GM23338 (cell line): Measurements from ENCODE around the gene ROCK1. TPM values are rescaled to one million over a fixed set of nuclear protein-coding genes. Genes with fewer than 3 reads are reported as not detected.

Source experiments
- ATAC-seq: fragments of 200-7000 bp; cut with Tn5 transposase; 3 replicates; pipeline ENCODE4 v1.9.1; 2020
- DNase-seq: peaks from one replicate; pipeline ENCODE4 v3.0.0-alpha.2; 2015; ENCODE audit warnings: low spot score
- H2AFZ ChIP-seq: fragments of 200-600 bp; sonication (generic); 2 replicates; pipeline ENCODE4 v1.8.0; 2016; ENCODE audit warnings: antibody characterized with exemption, mild to moderate bottlenecking, moderate library complexity
- H3F3A ChIP-seq: fragments of 200-600 bp; sonication (generic); replicated peaks from 2 replicates; pipeline ENCODE4 v1.8.0; 2017; ENCODE audit warnings: antibody characterized with exemption, mixed run types, low read depth
- H3K27ac ChIP-seq: fragments of 200-600 bp; sonication (generic); 2 replicates; pipeline ENCODE4 v1.6.1; 2016; ENCODE audit warnings: low read depth
- H3K27me3 ChIP-seq: fragments of 200-600 bp; sonication (generic); 2 replicates; pipeline ENCODE4 v1.8.0; 2016; ENCODE audit warnings: mild to moderate bottlenecking, mixed run types, moderate library complexity; ENCODE audit not compliant: insufficient read depth
- H3K36me3 ChIP-seq: fragments of 200-600 bp; sonication (generic); 2 replicates; pipeline ENCODE4 v1.8.0; 2016; ENCODE audit warnings: mild to moderate bottlenecking; ENCODE audit not compliant: insufficient read depth
- H3K4me1 ChIP-seq: fragments of 200-600 bp; sonication (generic); 2 replicates; pipeline ENCODE4 v1.8.0; 2016; ENCODE audit warnings: mild to moderate bottlenecking, moderate library complexity; ENCODE audit not compliant: insufficient read depth
- H3K4me2 ChIP-seq: fragments of 200-600 bp; sonication (generic); 2 replicates; pipeline ENCODE4 v1.7.1; 2017; ENCODE audit warnings: mixed run types
- H3K4me3 ChIP-seq: fragments of 200-600 bp; sonication (generic); 2 replicates; pipeline ENCODE4 v1.6.1; 2016; ENCODE audit warnings: mixed run types
- H3K79me2 ChIP-seq: fragments of 200-600 bp; sonication (generic); replicated peaks from 2 replicates; pipeline ENCODE4 v1.8.0; 2017; ENCODE audit warnings: mild to moderate bottlenecking; ENCODE audit not compliant: insufficient read depth
- H3K9me2 ChIP-seq: fragments of 200-600 bp; sonication (generic); 2 replicates; pipeline ENCODE4 v1.8.0; 2017; ENCODE audit not compliant: insufficient read depth
- H4K20me1 ChIP-seq: fragments of 200-600 bp; sonication (generic); replicated peaks from 2 replicates; pipeline ENCODE4 v1.8.0; 2017; ENCODE audit warnings: mild to moderate bottlenecking; ENCODE audit not compliant: insufficient read depth
- H3K27ac Mint-ChIP-seq: 2 replicates; pipeline ENCODE4 v1.8.0; 2020; ENCODE audit warnings: inconsistent platforms, mild to moderate bottlenecking, moderate library complexity, mixed read lengths
- H3K27me3 Mint-ChIP-seq: 3 replicates; pipeline ENCODE4 v1.8.0; 2022; ENCODE audit warnings: low read depth, mild to moderate bottlenecking, moderate library complexity, mixed read lengths, inconsistent platforms; ENCODE audit not compliant: insufficient read depth, poor library complexity
- H3K36me3 Mint-ChIP-seq: 3 replicates; pipeline ENCODE4 v1.8.0; 2021; ENCODE audit warnings: low read depth, mild to moderate bottlenecking, inconsistent platforms, moderate library complexity, mixed read lengths
- H3K4me1 Mint-ChIP-seq: 3 replicates; pipeline ENCODE4 v1.8.0; 2020; ENCODE audit warnings: mild to moderate bottlenecking, inconsistent platforms, mixed read lengths
- H3K4me3 Mint-ChIP-seq: 3 replicates; pipeline ENCODE4 v1.8.0; 2021; ENCODE audit warnings: moderate library complexity, mild to moderate bottlenecking, inconsistent platforms, mixed read lengths
- H3K9me3 Mint-ChIP-seq: 3 replicates; pipeline ENCODE4 v1.8.0; 2020; ENCODE audit warnings: moderate library complexity, mild to moderate bottlenecking, inconsistent platforms, mixed read lengths
- CREB1 ChIP-seq: fragments of 250-450 bp; sonication (Bioruptor Pico); IDR thresholded peaks from 2 replicates; pipeline ENCODE4 v1.5.0; 2020; ENCODE audit warnings: low read depth, mild to moderate bottlenecking, moderate library complexity
- EZH2 ChIP-seq: fragments of 200-600 bp; sonication (generic); IDR thresholded peaks from one replicate; pipeline ENCODE4 v1.8.0; 2017; ENCODE audit warnings: antibody characterized with exemption, mild to moderate bottlenecking, low read depth; ENCODE audit not compliant: unreplicated experiment
- EZH2phosphoT487 ChIP-seq: fragments of 200-600 bp; sonication (generic); IDR thresholded peaks from one replicate; pipeline ENCODE4 v1.8.1; 2018; ENCODE audit warnings: antibody characterized with exemption; ENCODE audit not compliant: unreplicated experiment
- JUNB ChIP-seq: IDR thresholded peaks from one replicate; pipeline ENCODE4 v1.6.1; 2016; ENCODE audit warnings: antibody characterized with exemption; ENCODE audit not compliant: unreplicated experiment
- NANOG ChIP-seq: IDR thresholded peaks from 2 replicates; pipeline ENCODE4 v1.6.1; 2016; ENCODE audit warnings: antibody characterized with exemption, borderline replicate concordance
- POLR2AphosphoS5 ChIP-seq: IDR thresholded peaks from 2 replicates; pipeline ENCODE4 v1.6.1; 2016; ENCODE audit warnings: antibody characterized with exemption, low read depth
- STAT1 ChIP-seq: IDR thresholded peaks from one replicate; pipeline ENCODE4 v1.6.1; 2016; ENCODE audit warnings: antibody characterized with exemption; ENCODE audit not compliant: unreplicated experiment
- ZNF114 ChIP-seq: fragments of 250-450 bp; sonication (Bioruptor Pico); IDR thresholded peaks from 2 replicates; pipeline ENCODE4 v1.5.0; 2020; ENCODE audit warnings: mild to moderate bottlenecking, moderate library complexity
- ZNF331 ChIP-seq: fragments of 250-450 bp; sonication (Bioruptor Pico); IDR thresholded peaks from 2 replicates; pipeline ENCODE4 v1.5.0; 2020; ENCODE audit warnings: low read depth, mild to moderate bottlenecking, moderate library complexity
- polyA plus RNA-seq: library from polyadenylated mRNA; unstranded; fragments of >200 nt; fragmentation: Nextera tagmentation; extraction: Ambion mirVana; gene quantifications from 2 replicates; pipeline ENCODE4 v1.2.1, GENCODE V29; 2016
- total RNA-seq: library from RNA; depleted of rRNA; stranded (reverse); fragments of >200 nt; shearing (Covaris generic); gene quantifications from 2 replicates; pipeline ENCODE4 v1.2.3, GENCODE V29; 2014
- TF ChIP-seq, protein P1 (sequence below): fragments of 250-450 bp; sonication (Bioruptor Pico); IDR thresholded peaks from 2 replicates; pipeline ENCODE4 v1.5.0; 2020; ENCODE audit warnings: mild to moderate bottlenecking, moderate library complexity
- TF ChIP-seq, protein P2 (sequence below): IDR thresholded peaks from 2 replicates; pipeline ENCODE4 v1.6.1; 2016; ENCODE audit warnings: antibody characterized with exemption
- TF ChIP-seq, protein P3 (sequence below): IDR thresholded peaks from one replicate; pipeline ENCODE4 v1.6.1; 2018; ENCODE audit warnings: antibody characterized with exemption; ENCODE audit not compliant: unreplicated experiment
- TF ChIP-seq, protein P4 (sequence below), 2 experiments: fragments of 200-600 bp in 1 of 2; sonication (generic) in 1 of 2; conservative IDR thresholded peaks; 2 replicates each; pipeline versions ENCODE4 v1.5.1 to v1.6.1; 2016 to 2017; ENCODE audit warnings: antibody characterized with exemption in 2 of 2, low read depth in 2 of 2, mild to moderate bottlenecking in 2 of 2, moderate library complexity in 1 of 2

ROCK1 gene
- total and polyA plus RNA-seq, 2 experiments from 2014 or later: 37.2 to 42.8 TPM

DNA sequence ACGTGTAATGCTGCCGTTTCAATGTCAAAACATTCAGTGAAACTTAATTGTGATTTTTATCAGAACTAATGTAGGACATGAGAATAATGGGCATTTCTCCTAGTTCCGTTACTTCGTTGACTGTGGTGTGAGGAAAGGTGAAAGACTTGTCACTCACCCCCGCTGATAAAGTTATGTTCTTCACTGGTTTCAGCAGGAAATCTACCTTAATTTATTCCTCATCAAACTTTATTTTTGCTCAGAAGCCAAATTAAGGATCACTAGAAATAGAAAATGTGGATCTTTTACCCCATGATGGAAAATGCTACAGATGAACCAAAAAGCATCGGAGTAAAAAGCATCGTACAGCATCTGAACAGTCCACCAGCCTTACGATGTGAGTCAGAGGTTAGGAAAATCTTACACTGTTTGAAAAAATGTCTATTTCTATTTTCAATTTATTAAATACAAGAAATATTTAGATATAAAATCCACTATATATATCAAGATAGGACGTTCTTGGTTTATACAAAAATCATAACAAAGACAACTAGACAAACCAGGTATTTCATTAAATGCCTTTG lies 1.0 kb upstream of the ROCK1 start:
- Histone ChIP-seq H3K27me3 (peaks cover 11% of the 10 kb centered on the region), H3K4me1 (peaks cover 40% of the 10 kb centered on the region), H3F3A (no peaks in the 10 kb centered on the region), H3K36me3 (no peaks in the 10 kb centered on the region), H3K9me2 (no peaks in the 10 kb centered on the region), H3K27ac (no peak overlapping the region), H2AFZ (peak overlapping the region; percentile 96), H3K4me3 (peak overlapping the region; percentile 65), H4K20me1 (peaks cover 25% of the 10 kb centered on the region), H3K4me2 (peak overlapping the region; percentile 83), H3K79me2 (peaks cover 32% of the 10 kb centered on the region)
- TF ChIP-seq, protein P1, sequence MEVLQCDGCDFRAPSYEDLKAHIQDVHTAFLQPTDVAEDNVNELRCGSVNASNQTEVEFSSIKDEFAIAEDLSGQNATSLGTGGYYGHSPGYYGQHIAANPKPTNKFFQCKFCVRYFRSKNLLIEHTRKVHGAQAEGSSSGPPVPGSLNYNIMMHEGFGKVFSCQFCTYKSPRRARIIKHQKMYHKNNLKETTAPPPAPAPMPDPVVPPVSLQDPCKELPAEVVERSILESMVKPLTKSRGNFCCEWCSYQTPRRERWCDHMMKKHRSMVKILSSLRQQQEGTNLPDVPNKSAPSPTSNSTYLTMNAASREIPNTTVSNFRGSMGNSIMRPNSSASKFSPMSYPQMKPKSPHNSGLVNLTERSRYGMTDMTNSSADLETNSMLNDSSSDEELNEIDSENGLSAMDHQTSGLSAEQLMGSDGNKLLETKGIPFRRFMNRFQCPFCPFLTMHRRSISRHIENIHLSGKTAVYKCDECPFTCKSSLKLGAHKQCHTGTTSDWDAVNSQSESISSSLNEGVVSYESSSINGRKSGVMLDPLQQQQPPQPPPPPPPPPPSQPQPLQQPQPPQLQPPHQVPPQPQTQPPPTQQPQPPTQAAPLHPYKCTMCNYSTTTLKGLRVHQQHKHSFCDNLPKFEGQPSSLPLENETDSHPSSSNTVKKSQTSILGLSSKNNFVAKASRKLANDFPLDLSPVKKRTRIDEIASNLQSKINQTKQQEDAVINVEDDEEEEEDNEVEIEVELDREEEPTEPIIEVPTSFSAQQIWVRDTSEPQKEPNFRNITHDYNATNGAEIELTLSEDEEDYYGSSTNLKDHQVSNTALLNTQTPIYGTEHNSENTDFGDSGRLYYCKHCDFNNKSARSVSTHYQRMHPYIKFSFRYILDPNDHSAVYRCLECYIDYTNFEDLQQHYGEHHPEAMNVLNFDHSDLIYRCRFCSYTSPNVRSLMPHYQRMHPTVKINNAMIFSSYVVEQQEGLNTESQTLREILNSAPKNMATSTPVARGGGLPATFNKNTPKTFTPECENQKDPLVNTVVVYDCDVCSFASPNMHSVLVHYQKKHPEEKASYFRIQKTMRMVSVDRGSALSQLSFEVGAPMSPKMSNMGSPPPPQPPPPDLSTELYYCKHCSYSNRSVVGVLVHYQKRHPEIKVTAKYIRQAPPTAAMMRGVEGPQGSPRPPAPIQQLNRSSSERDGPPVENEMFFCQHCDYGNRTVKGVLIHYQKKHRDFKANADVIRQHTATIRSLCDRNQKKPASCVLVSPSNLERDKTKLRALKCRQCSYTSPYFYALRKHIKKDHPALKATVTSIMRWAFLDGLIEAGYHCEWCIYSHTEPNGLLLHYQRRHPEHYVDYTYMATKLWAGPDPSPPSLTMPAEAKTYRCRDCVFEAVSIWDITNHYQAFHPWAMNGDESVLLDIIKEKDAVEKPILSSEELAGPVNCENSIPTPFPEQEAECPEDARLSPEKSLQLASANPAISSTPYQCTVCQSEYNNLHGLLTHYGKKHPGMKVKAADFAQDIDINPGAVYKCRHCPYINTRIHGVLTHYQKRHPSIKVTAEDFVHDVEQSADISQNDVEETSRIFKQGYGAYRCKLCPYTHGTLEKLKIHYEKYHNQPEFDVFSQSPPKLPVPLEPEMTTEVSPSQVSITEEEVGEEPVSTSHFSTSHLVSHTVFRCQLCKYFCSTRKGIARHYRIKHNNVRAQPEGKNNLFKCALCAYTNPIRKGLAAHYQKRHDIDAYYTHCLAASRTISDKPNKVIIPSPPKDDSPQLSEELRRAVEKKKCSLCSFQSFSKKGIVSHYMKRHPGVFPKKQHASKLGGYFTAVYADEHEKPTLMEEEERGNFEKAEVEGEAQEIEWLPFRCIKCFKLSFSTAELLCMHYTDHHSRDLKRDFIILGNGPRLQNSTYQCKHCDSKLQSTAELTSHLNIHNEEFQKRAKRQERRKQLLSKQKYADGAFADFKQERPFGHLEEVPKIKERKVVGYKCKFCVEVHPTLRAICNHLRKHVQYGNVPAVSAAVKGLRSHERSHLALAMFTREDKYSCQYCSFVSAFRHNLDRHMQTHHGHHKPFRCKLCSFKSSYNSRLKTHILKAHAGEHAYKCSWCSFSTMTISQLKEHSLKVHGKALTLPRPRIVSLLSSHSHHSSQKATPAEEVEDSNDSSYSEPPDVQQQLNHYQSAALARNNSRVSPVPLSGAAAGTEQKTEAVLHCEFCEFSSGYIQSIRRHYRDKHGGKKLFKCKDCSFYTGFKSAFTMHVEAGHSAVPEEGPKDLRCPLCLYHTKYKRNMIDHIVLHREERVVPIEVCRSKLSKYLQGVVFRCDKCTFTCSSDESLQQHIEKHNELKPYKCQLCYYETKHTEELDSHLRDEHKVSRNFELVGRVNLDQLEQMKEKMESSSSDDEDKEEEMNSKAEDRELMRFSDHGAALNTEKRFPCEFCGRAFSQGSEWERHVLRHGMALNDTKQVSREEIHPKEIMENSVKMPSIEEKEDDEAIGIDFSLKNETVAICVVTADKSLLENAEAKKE: no peak
- no peak for TF ChIP-seq NANOG
- TF ChIP-seq POLR2AphosphoS5: no peak
- TF ChIP-seq ZNF331 (CRISPR knock-in tag): no peak
- no peak for TF ChIP-seq ZNF114 (CRISPR knock-in tag)
- no peak for TF ChIP-seq JUNB
- TF ChIP-seq, protein P2, sequence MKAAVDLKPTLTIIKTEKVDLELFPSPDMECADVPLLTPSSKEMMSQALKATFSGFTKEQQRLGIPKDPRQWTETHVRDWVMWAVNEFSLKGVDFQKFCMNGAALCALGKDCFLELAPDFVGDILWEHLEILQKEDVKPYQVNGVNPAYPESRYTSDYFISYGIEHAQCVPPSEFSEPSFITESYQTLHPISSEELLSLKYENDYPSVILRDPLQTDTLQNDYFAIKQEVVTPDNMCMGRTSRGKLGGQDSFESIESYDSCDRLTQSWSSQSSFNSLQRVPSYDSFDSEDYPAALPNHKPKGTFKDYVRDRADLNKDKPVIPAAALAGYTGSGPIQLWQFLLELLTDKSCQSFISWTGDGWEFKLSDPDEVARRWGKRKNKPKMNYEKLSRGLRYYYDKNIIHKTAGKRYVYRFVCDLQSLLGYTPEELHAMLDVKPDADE: no peak
- no peak for TF ChIP-seq EZH2
- TF ChIP-seq STAT1: no peak
- TF ChIP-seq CREB1: no peak
- no peak for TF ChIP-seq EZH2phosphoT487
- TF ChIP-seq, protein P3, sequence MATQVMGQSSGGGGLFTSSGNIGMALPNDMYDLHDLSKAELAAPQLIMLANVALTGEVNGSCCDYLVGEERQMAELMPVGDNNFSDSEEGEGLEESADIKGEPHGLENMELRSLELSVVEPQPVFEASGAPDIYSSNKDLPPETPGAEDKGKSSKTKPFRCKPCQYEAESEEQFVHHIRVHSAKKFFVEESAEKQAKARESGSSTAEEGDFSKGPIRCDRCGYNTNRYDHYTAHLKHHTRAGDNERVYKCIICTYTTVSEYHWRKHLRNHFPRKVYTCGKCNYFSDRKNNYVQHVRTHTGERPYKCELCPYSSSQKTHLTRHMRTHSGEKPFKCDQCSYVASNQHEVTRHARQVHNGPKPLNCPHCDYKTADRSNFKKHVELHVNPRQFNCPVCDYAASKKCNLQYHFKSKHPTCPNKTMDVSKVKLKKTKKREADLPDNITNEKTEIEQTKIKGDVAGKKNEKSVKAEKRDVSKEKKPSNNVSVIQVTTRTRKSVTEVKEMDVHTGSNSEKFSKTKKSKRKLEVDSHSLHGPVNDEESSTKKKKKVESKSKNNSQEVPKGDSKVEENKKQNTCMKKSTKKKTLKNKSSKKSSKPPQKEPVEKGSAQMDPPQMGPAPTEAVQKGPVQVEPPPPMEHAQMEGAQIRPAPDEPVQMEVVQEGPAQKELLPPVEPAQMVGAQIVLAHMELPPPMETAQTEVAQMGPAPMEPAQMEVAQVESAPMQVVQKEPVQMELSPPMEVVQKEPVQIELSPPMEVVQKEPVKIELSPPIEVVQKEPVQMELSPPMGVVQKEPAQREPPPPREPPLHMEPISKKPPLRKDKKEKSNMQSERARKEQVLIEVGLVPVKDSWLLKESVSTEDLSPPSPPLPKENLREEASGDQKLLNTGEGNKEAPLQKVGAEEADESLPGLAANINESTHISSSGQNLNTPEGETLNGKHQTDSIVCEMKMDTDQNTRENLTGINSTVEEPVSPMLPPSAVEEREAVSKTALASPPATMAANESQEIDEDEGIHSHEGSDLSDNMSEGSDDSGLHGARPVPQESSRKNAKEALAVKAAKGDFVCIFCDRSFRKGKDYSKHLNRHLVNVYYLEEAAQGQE: no peak
- TF ChIP-seq, protein P4, sequence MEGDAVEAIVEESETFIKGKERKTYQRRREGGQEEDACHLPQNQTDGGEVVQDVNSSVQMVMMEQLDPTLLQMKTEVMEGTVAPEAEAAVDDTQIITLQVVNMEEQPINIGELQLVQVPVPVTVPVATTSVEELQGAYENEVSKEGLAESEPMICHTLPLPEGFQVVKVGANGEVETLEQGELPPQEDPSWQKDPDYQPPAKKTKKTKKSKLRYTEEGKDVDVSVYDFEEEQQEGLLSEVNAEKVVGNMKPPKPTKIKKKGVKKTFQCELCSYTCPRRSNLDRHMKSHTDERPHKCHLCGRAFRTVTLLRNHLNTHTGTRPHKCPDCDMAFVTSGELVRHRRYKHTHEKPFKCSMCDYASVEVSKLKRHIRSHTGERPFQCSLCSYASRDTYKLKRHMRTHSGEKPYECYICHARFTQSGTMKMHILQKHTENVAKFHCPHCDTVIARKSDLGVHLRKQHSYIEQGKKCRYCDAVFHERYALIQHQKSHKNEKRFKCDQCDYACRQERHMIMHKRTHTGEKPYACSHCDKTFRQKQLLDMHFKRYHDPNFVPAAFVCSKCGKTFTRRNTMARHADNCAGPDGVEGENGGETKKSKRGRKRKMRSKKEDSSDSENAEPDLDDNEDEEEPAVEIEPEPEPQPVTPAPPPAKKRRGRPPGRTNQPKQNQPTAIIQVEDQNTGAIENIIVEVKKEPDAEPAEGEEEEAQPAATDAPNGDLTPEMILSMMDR (conservative IDR thresholded peaks at IDR 0.05; ENCODE audit: low read depth in 2 of 2): no peak
- peaks cover 6% of the 10 kb centered on the region for H3K27me3 Mint-ChIP-seq
- no peak for DNase-seq
- peak overlapping the region; percentile 88; the same call in 2 of the 3 replicates for H3K4me3 Mint-ChIP-seq
- peaks cover 13% of the 10 kb centered on the region for H3K4me1 Mint-ChIP-seq
- H3K36me3 Mint-ChIP-seq: no peaks in the 10 kb centered on the region; the same call in 2 of the 3 replicates
- ATAC-seq: no peak
- H3K9me3 Mint-ChIP-seq: no peaks in the 10 kb centered on the region
- no peak overlapping the region for H3K27ac Mint-ChIP-seq
